SK-N-SH treated with all-trans-retinoic acid at 6 μM for 48 hours (cell line): ENCODE measurements around the gene SUN2.

Experiments used
- ATAC-seq: fragments of 200-7000 bp; cut with Tn5 transposase; 3 replicates; pipeline ENCODE4 v1.9.1; 2020; ENCODE audit warnings: mild to moderate bottlenecking, moderate library complexity
- ARNTL ChIP-seq: fragments of 450-650 bp; formaldehyde crosslinking; IDR thresholded peaks from 2 replicates; pipeline ENCODE4 v1.5.0; 2020; ENCODE audit warnings: low read depth, mild to moderate bottlenecking, moderate library complexity, borderline replicate concordance
- BACH2 ChIP-seq: fragments of 250-450 bp; sonication (Bioruptor Pico); IDR thresholded peaks from 2 replicates; pipeline ENCODE4 v1.9.0; 2021; ENCODE audit warnings: mild to moderate bottlenecking, borderline replicate concordance
- CREB5 ChIP-seq: fragments of 250-450 bp; sonication (Bioruptor Pico); IDR thresholded peaks from 2 replicates; pipeline ENCODE4 v1.5.1; 2020; ENCODE audit warnings: low read depth, mild to moderate bottlenecking, moderate library complexity
- CSDC2 ChIP-seq: fragments of 250-450 bp; sonication (Bioruptor Pico); IDR thresholded peaks from 2 replicates; pipeline ENCODE4 v1.5.0; 2020; ENCODE audit warnings: mild to moderate bottlenecking, moderate library complexity
- ESRRG ChIP-seq: fragments of 250-450 bp; sonication (Bioruptor Pico); IDR thresholded peaks from 2 replicates; pipeline ENCODE4 v1.6.1; 2021; ENCODE audit warnings: mild to moderate bottlenecking
- ISL1 ChIP-seq: fragments of 250-450 bp; sonication (Bioruptor Pico); IDR thresholded peaks from 2 replicates; pipeline ENCODE4 v2.1.2; 2022; ENCODE audit warnings: mild to moderate bottlenecking, moderate library complexity
- OSR1 ChIP-seq: fragments of 250-450 bp; sonication (Bioruptor Pico); IDR thresholded peaks from 2 replicates; pipeline ENCODE4 v1.8.0; 2022; ENCODE audit warnings: moderate library complexity, mild to moderate bottlenecking, inconsistent platforms
- PATZ1 ChIP-seq: fragments of 250-450 bp; sonication (Bioruptor Pico); IDR thresholded peaks from 2 replicates; pipeline ENCODE4 v1.8.0; 2020; ENCODE audit warnings: mild to moderate bottlenecking, moderate library complexity, borderline replicate concordance
- POU6F1 ChIP-seq: fragments of 250-450 bp; sonication (Bioruptor Pico); IDR thresholded peaks from 2 replicates; pipeline ENCODE4 v1.8.0; 2021; ENCODE audit warnings: low read depth, mild to moderate bottlenecking, moderate library complexity, borderline replicate concordance
- PPARA ChIP-seq: fragments of 250-450 bp; sonication (Bioruptor Pico); IDR thresholded peaks from 2 replicates; pipeline ENCODE4 v1.5.0; 2020; ENCODE audit warnings: mild to moderate bottlenecking, borderline replicate concordance
- RARB ChIP-seq: fragments of 250-450 bp; sonication (Bioruptor Pico); IDR thresholded peaks from 2 replicates; pipeline ENCODE4 v1.8.0; 2021; ENCODE audit warnings: mild to moderate bottlenecking, moderate library complexity
- SNAI2 ChIP-seq: fragments of 250-450 bp; sonication (Bioruptor Pico); IDR thresholded peaks from 2 replicates; pipeline ENCODE4 v1.5.0; 2020; ENCODE audit warnings: mild to moderate bottlenecking, moderate library complexity
- TCF4 ChIP-seq: fragments of 250-450 bp; sonication (Bioruptor Pico); IDR thresholded peaks from 2 replicates; pipeline ENCODE4 v1.8.0; 2021; ENCODE audit warnings: mild to moderate bottlenecking, moderate library complexity, borderline replicate concordance
- TOX ChIP-seq: fragments of 250-450 bp; sonication (Bioruptor Pico); IDR thresholded peaks from 2 replicates; pipeline ENCODE4 v1.8.0; 2021; ENCODE audit warnings: mild to moderate bottlenecking, moderate library complexity, borderline replicate concordance
- ZFP3 ChIP-seq: fragments of 250-450 bp; sonication (Bioruptor Pico); IDR thresholded peaks from 2 replicates; pipeline ENCODE4 v1.5.0; 2020; ENCODE audit warnings: mild to moderate bottlenecking, moderate library complexity
- ZNF565 ChIP-seq: fragments of 450-650 bp; formaldehyde crosslinking; conservative IDR thresholded peaks from 2 replicates; pipeline ENCODE4 v1.5.0; 2020; ENCODE audit warnings: low read depth, mild to moderate bottlenecking, moderate library complexity
- ZNF70 ChIP-seq: fragments of 450-650 bp; formaldehyde crosslinking; IDR thresholded peaks from 2 replicates; pipeline ENCODE4 v1.5.0; 2020; ENCODE audit warnings: mild to moderate bottlenecking, moderate library complexity
- ZNF8 ChIP-seq: fragments of 450-650 bp; formaldehyde crosslinking; IDR thresholded peaks from 2 replicates; pipeline ENCODE4 v1.5.0; 2020; ENCODE audit warnings: mild to moderate bottlenecking, moderate library complexity
- TF ChIP-seq, protein P1 (sequence below): fragments of 250-450 bp; sonication (Bioruptor Pico); IDR thresholded peaks from 2 replicates; pipeline ENCODE4 v1.5.1; 2021; ENCODE audit warnings: mild to moderate bottlenecking, moderate library complexity
- TF ChIP-seq, protein P2 (sequence below): fragments of 250-450 bp; sonication (Bioruptor Pico); IDR thresholded peaks from 2 replicates; pipeline ENCODE4 v1.5.0; 2020; ENCODE audit warnings: mild to moderate bottlenecking, moderate library complexity

The SUN2 gene

DNA sequence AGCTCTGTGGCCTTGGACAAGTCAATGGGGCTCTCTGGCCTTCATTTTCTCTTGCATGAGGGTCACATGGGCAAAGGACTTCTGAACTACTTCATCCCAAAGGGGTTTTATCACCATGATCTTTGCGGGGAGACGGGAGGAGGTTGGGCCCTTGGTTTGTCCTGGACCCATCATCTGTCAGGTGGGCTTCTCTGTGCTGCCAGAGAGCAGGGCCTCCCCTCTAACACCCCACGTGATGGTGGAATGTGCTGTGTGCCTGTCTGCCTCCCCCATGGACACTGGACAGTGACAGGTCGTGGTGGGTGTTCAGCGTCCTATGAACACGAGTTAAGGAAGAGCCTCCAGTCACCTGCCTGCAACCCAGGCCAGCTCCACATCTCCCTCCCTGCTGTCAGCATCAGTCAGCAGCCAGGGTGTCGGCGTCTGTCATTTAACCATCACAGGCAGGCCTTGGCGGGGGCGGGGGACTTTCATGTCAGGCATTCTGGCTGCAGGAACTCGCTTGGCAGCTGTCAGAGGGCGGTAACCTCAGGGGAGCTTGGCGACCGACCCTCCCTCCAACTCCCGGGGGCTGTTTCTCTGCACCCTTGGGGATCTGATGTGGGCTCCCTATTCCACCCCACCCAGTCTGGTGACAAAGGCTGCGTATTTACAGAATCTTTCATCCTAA lies 2.6 kb upstream of the SUN2 start:
- TF ChIP-seq ZFP3 (CRISPR knock-in tag) (no peak), TCF4 (CRISPR knock-in tag) (no peak), SNAI2 (CRISPR knock-in tag) (no peak), TOX (CRISPR knock-in tag) (no peak), BACH2 (no peak), ESRRG (CRISPR knock-in tag) (no peak), ZNF70 (CRISPR knock-in tag) (no peak), ISL1 (CRISPR knock-in tag) (no peak), ZNF565 (CRISPR knock-in tag) (no peak), CREB5 (no peak), ARNTL (CRISPR knock-in tag) (no peak), POU6F1 (CRISPR knock-in tag) (no peak), CSDC2 (CRISPR knock-in tag) (no peak), PPARA (CRISPR knock-in tag) (no peak)
- TF ChIP-seq, protein P1, sequence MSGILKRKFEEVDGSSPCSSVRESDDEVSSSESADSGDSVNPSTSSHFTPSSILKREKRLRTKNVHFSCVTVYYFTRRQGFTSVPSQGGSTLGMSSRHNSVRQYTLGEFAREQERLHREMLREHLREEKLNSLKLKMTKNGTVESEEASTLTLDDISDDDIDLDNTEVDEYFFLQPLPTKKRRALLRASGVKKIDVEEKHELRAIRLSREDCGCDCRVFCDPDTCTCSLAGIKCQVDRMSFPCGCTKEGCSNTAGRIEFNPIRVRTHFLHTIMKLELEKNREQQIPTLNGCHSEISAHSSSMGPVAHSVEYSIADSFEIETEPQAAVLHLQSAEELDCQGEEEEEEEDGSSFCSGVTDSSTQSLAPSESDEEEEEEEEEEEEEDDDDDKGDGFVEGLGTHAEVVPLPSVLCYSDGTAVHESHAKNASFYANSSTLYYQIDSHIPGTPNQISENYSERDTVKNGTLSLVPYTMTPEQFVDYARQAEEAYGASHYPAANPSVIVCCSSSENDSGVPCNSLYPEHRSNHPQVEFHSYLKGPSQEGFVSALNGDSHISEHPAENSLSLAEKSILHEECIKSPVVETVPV (CRISPR knock-in tag) = no peak
- TF ChIP-seq, all 23 proteins: peak for 0
- no peak for ATAC-seq

- no peak for ATAC-seq
- TF ChIP-seq, protein P2, sequence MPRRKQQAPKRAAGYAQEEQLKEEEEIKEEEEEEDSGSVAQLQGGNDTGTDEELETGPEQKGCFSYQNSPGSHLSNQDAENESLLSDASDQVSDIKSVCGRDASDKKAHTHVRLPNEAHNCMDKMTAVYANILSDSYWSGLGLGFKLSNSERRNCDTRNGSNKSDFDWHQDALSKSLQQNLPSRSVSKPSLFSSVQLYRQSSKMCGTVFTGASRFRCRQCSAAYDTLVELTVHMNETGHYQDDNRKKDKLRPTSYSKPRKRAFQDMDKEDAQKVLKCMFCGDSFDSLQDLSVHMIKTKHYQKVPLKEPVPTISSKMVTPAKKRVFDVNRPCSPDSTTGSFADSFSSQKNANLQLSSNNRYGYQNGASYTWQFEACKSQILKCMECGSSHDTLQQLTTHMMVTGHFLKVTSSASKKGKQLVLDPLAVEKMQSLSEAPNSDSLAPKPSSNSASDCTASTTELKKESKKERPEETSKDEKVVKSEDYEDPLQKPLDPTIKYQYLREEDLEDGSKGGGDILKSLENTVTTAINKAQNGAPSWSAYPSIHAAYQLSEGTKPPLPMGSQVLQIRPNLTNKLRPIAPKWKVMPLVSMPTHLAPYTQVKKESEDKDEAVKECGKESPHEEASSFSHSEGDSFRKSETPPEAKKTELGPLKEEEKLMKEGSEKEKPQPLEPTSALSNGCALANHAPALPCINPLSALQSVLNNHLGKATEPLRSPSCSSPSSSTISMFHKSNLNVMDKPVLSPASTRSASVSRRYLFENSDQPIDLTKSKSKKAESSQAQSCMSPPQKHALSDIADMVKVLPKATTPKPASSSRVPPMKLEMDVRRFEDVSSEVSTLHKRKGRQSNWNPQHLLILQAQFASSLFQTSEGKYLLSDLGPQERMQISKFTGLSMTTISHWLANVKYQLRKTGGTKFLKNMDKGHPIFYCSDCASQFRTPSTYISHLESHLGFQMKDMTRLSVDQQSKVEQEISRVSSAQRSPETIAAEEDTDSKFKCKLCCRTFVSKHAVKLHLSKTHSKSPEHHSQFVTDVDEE = no peak
- TF ChIP-seq ZNF70 (CRISPR knock-in tag) (no peak), OSR1 (CRISPR knock-in tag) (no peak), POU6F1 (CRISPR knock-in tag) (no peak), PATZ1 (CRISPR knock-in tag) (no peak), PPARA (CRISPR knock-in tag) (no peak), RARB (CRISPR knock-in tag) (no peak), ZNF8 (CRISPR knock-in tag) (no peak), ARNTL (CRISPR knock-in tag) (no peak), TOX (CRISPR knock-in tag) (no peak), ZFP3 (CRISPR knock-in tag) (no peak), ISL1 (CRISPR knock-in tag) (no peak), ZNF565 (CRISPR knock-in tag) (no peak), CSDC2 (CRISPR knock-in tag) (no peak)
- TF ChIP-seq, protein P1 (CRISPR knock-in tag) = no peak
Observed at GRCh38 chr22:38757464-38757757, 1.6 kb upstream of the SUN2 start.
